ENCODE measurements around the gene CDCA7L. TPM values are rescaled to one million over a fixed set of nuclear protein-coding genes. Genes with fewer than 3 reads are reported as not detected.
A peak's percentile ranks its signal among the peaks of the same experiment; 100 is the strongest.

Gene CDCA7L
- total RNA-seq: 10 to 100 TPM; 86.9 to 92.1 TPM

- intact Hi-C loops (cut with DNase I, micrococcal nuclease): loop anchor here in 1 of 2 experiments (1.0 to 2.0 kb wide), 3 partner anchors 138 to 941 kb away; no protein-coding TSS in a partner anchor
- POLR2A ChIA-PET: interaction anchor here (0.6 to 1.5 kb wide), 5 partner anchors 24 to 1445 kb away, joined by 3 to 6 read pairs (median 4); partner anchors contain the start of gene SP4
Measured at GRCh38 chr7:21945454-21946221, at the start of gene CDCA7L. Gene CDCA7L (minus strand): TSS chr7:21945899. CDS start chr7:21945804, 95 bp downstream.

GRCh38 chr7:21986096-21986495, 40.4 kb upstream of the CDCA7L start:
- POLR2A ChIA-PET: no interaction called here
- H3K9me3 Mint-ChIP-seq (ENCODE audit: low read depth): no peaks in the 10 kb centered on the region
- DNase-seq (no peak), ATAC-seq (no peak)
- H3K36me3 Mint-ChIP-seq (ENCODE audit: low read depth): no peaks in the 10 kb centered on the region
- intact Hi-C loops (cut with DNase I, micrococcal nuclease): no loop called here
- H3K27me3 Mint-ChIP-seq: no peaks in the 10 kb centered on the region
- H3K4me1 Mint-ChIP-seq: no peaks in the 10 kb centered on the region
- no peak overlapping the region for H3K4me3 Mint-ChIP-seq
- CTCF ChIA-PET: interaction anchor here (0.5 to 1.1 kb wide), 3 partner anchors 18 to 682 kb away, joined by 3 read pairs; no protein-coding TSS in a partner anchor
- no peak overlapping the region for H3K27ac Mint-ChIP-seq

More at GRCh38 chr7:21945454-21946221, at the start of gene CDCA7L:
- Mint-ChIP-seq H3K9me3 (ENCODE audit: low read depth) (no peaks in the 10 kb centered on the region), H3K27ac (peak within 1 kb of the TSS; percentile 85), H3K36me3 (ENCODE audit: low read depth) (peaks cover 17% of the 10 kb centered on the region), H3K27me3 (peaks cover 4% of the 10 kb centered on the region), H3K4me3 (peak within 1 kb of the TSS; percentile 82), H3K4me1 (peaks cover 60% of the 10 kb centered on the region)
- ATAC-seq (peak; percentile 87), DNase-seq (peak; percentile 89)
- CTCF ChIA-PET: interaction anchor here (0.7 to 1.6 kb wide), 4 partner anchors 24 to 178 kb away, joined by 3 to 4 read pairs (median 4); no protein-coding TSS in a partner anchor

- CTCF ChIA-PET: no interaction called here
Measured at GRCh38 chr7:21984042-21984441, 38.3 kb upstream of the CDCA7L start.

GRCh38 chr7:21983056-21983455, 37.4 kb upstream of the CDCA7L start:
- ChIA-PET POLR2A (no interaction called here), CTCF (interaction anchor here (0.6 kb wide), 1 partner anchor 125 kb away, joined by 3 read pairs; no protein-coding TSS in a partner anchor)
- ATAC-seq: no peak
- intact Hi-C loops (cut with DNase I, micrococcal nuclease): no loop called here
- no peak overlapping the region for H3K4me3 Mint-ChIP-seq
- H3K27me3 Mint-ChIP-seq: no peaks in the 10 kb centered on the region
- no peaks in the 10 kb centered on the region for H3K9me3 Mint-ChIP-seq (ENCODE audit: low read depth)
- H3K36me3 Mint-ChIP-seq (ENCODE audit: low read depth): no peaks in the 10 kb centered on the region
- no peak for DNase-seq
- H3K27ac Mint-ChIP-seq: no peak overlapping the region
- H3K4me1 Mint-ChIP-seq: no peaks in the 10 kb centered on the region

More at GRCh38 chr7:21984042-21984441, 38.3 kb upstream of the CDCA7L start:
- Mint-ChIP-seq H3K36me3 (ENCODE audit: low read depth) (no peaks in the 10 kb centered on the region), H3K4me3 (no peak overlapping the region), H3K27me3 (no peaks in the 10 kb centered on the region), H3K4me1 (no peaks in the 10 kb centered on the region), H3K9me3 (ENCODE audit: low read depth) (no peaks in the 10 kb centered on the region), H3K27ac (no peak overlapping the region)
- POLR2A ChIA-PET: no interaction called here
- intact Hi-C loops (cut with DNase I, micrococcal nuclease): no loop called here
- ATAC-seq (no peak), DNase-seq (no peak)

GRCh38 chr7:21981524-21981923, 35.8 kb upstream of the CDCA7L start:
- H3K27ac Mint-ChIP-seq: no peak overlapping the region
- H3K9me3 Mint-ChIP-seq (ENCODE audit: low read depth): no peaks in the 10 kb centered on the region
- intact Hi-C loops (cut with DNase I, micrococcal nuclease): no loop called here
- DNase-seq: no peak
- no peaks in the 10 kb centered on the region for H3K27me3 Mint-ChIP-seq
- POLR2A ChIA-PET: no interaction called here
- no peaks in the 10 kb centered on the region for H3K4me1 Mint-ChIP-seq
- no peak overlapping the region for H3K4me3 Mint-ChIP-seq
- no peak for ATAC-seq
- CTCF ChIA-PET: no interaction called here
- H3K36me3 Mint-ChIP-seq (ENCODE audit: low read depth): no peaks in the 10 kb centered on the region

GRCh38 chr7:21980926-21981500, 35.3 kb upstream of the CDCA7L start:
- Mint-ChIP-seq H3K4me3 (no peak overlapping the region), H3K36me3 (ENCODE audit: low read depth) (no peaks in the 10 kb centered on the region), H3K27me3 (no peaks in the 10 kb centered on the region), H3K27ac (no peak overlapping the region), H3K9me3 (ENCODE audit: low read depth) (no peaks in the 10 kb centered on the region), H3K4me1 (no peaks in the 10 kb centered on the region)
- DNase-seq: no peak
- intact Hi-C loops (cut with DNase I, micrococcal nuclease): no loop called here
- CTCF ChIA-PET: no interaction called here
- POLR2A ChIA-PET: no interaction called here
- no peak for ATAC-seq

- DNase-seq (no peak), ATAC-seq (no peak)
- H3K4me1 Mint-ChIP-seq: peaks cover 8% of the 10 kb centered on the region
- no peak overlapping the region for H3K27ac Mint-ChIP-seq
- CTCF ChIA-PET: no interaction called here
- POLR2A ChIA-PET: no interaction called here
- no peaks in the 10 kb centered on the region for H3K9me3 Mint-ChIP-seq (ENCODE audit: low read depth)
- no peak overlapping the region for H3K4me3 Mint-ChIP-seq
- intact Hi-C loops (cut with DNase I, micrococcal nuclease): no loop called here
- H3K36me3 Mint-ChIP-seq (ENCODE audit: low read depth): no peaks in the 10 kb centered on the region
- H3K27me3 Mint-ChIP-seq: peaks cover 2% of the 10 kb centered on the region
Measured at GRCh38 chr7:21972397-21972784, 26.7 kb upstream of the CDCA7L start.

- POLR2A ChIA-PET: no interaction called here
- H3K4me3 Mint-ChIP-seq: no peak overlapping the region
- CTCF ChIA-PET: interaction anchor here (0.6 to 0.7 kb wide), 2 partner anchors 896 to 1387 kb away, joined by 3 read pairs; no protein-coding TSS in a partner anchor
- H3K27me3 Mint-ChIP-seq: peaks cover 2% of the 10 kb centered on the region
- H3K9me3 Mint-ChIP-seq (ENCODE audit: low read depth): no peaks in the 10 kb centered on the region
- DNase-seq (no peak), ATAC-seq (no peak)
- intact Hi-C loops (cut with DNase I, micrococcal nuclease): no loop called here
- no peaks in the 10 kb centered on the region for H3K36me3 Mint-ChIP-seq (ENCODE audit: low read depth)
- H3K27ac Mint-ChIP-seq: no peak overlapping the region
- peaks cover 10% of the 10 kb centered on the region for H3K4me1 Mint-ChIP-seq
Measured at GRCh38 chr7:21971780-21972396, 26.2 kb upstream of the CDCA7L start.

GRCh38 chr7:21969822-21970221, 24.1 kb upstream of the CDCA7L start:
- peaks cover 2% of the 10 kb centered on the region for H3K27me3 Mint-ChIP-seq
- POLR2A ChIA-PET: interaction anchor here (1.0 kb wide), 1 partner anchor 24 kb away, joined by 4 read pairs; the partner anchor contains the start of gene CDCA7L

GRCh38 chr7:21967598-21968003, 21.9 kb upstream of the CDCA7L start:
- POLR2A ChIA-PET: no interaction called here
- no peaks in the 10 kb centered on the region for H3K9me3 Mint-ChIP-seq (ENCODE audit: low read depth)
- CTCF ChIA-PET: interaction anchor here (0.7 to 1.5 kb wide), 7 partner anchors 17 to 661 kb away, joined by 3 to 4 read pairs (median 3); no protein-coding TSS in a partner anchor

More at GRCh38 chr7:21969822-21970221, 24.1 kb upstream of the CDCA7L start:
- Mint-ChIP-seq H3K4me1 (peaks cover 10% of the 10 kb centered on the region), H3K9me3 (ENCODE audit: low read depth) (no peaks in the 10 kb centered on the region), H3K4me3 (no peak overlapping the region), H3K36me3 (ENCODE audit: low read depth) (no peaks in the 10 kb centered on the region), H3K27ac (no peak overlapping the region)
- CTCF ChIA-PET: interaction anchor here (0.7 to 1.4 kb wide), 4 partner anchors 9 to 309 kb away, joined by 3 to 4 read pairs (median 4); partner anchors contain the start of gene CDCA7L
- DNase-seq: no peak
- intact Hi-C loops (cut with DNase I, micrococcal nuclease): no loop called here
- ATAC-seq: no peak

GRCh38 chr7:21966271-21966670, 20.6 kb upstream of the CDCA7L start:
- no peak for DNase-seq
- Mint-ChIP-seq H3K27ac (no peak overlapping the region), H3K4me3 (no peak overlapping the region), H3K27me3 (no peaks in the 10 kb centered on the region), H3K4me1 (peaks cover 10% of the 10 kb centered on the region), H3K36me3 (ENCODE audit: low read depth) (no peaks in the 10 kb centered on the region), H3K9me3 (ENCODE audit: low read depth) (no peaks in the 10 kb centered on the region)
- POLR2A ChIA-PET: no interaction called here
- CTCF ChIA-PET: no interaction called here
- no peak for ATAC-seq
- intact Hi-C loops (cut with DNase I, micrococcal nuclease): no loop called here

More at GRCh38 chr7:21967598-21968003, 21.9 kb upstream of the CDCA7L start:
- intact Hi-C loops (cut with DNase I, micrococcal nuclease): no loop called here
- DNase-seq (peak; percentile 35), ATAC-seq (peak; percentile 55)
- Mint-ChIP-seq H3K36me3 (ENCODE audit: low read depth) (no peaks in the 10 kb centered on the region), H3K27ac (peak overlapping the region; percentile 29), H3K4me3 (no peak overlapping the region), H3K4me1 (peaks cover 10% of the 10 kb centered on the region), H3K27me3 (peaks cover under 1% of the 10 kb centered on the region)
